ENCODE data around the gene IFIT5.

Gene IFIT5, protein sequence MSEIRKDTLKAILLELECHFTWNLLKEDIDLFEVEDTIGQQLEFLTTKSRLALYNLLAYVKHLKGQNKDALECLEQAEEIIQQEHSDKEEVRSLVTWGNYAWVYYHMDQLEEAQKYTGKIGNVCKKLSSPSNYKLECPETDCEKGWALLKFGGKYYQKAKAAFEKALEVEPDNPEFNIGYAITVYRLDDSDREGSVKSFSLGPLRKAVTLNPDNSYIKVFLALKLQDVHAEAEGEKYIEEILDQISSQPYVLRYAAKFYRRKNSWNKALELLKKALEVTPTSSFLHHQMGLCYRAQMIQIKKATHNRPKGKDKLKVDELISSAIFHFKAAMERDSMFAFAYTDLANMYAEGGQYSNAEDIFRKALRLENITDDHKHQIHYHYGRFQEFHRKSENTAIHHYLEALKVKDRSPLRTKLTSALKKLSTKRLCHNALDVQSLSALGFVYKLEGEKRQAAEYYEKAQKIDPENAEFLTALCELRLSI

DNA sequence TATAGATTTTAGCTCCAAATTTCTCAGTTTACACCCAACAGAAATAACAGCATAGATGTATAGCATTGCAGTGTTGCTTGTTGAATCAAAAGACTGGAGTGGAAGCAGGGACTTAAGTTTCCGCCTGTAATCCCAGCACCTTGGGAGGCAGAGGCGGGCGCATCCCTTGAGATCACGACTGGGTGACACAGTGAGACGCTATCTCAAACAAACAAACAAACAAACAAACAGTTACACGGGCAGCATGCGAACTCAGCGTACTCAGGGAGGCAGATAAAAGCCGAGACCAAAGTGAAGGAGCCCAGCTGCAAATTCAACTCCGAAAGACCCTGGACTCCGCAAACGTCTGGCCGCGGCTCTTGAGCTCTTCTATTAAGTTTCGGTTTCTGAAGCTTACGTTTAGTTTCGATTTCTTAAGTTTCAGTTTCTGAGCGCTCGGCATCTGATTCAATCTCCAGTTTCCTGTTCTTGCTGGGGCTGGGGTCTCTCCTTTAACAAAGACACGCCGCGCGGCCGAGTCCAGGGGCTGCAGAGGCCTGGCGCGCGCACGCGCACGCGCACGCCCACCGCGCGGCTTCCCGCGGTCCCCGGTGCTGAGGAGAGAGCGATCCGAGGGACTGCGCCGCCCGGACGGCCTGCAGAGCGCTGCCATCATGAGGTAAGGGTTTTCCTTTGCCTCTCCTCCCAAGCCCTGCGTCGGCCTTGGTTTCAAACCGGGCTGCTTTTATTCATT lies at the start of gene IFIT5:
Gene IFIT5 (plus strand): TSS at position 423 of the 733 bp plus-strand sequence. CDS start 231 bp downstream, at position 654.
- in situ Hi-C loops (cut with MboI; ENCODE audit: low pct_unique_long_range_greater_than_20kb, low sequenced_read_pairs, unreplicated experiment), result no loop called here
- DNase-seq (ENCODE audit: low spot score), result peak; percentile 82
- TF ChIP-seq, protein P1, sequence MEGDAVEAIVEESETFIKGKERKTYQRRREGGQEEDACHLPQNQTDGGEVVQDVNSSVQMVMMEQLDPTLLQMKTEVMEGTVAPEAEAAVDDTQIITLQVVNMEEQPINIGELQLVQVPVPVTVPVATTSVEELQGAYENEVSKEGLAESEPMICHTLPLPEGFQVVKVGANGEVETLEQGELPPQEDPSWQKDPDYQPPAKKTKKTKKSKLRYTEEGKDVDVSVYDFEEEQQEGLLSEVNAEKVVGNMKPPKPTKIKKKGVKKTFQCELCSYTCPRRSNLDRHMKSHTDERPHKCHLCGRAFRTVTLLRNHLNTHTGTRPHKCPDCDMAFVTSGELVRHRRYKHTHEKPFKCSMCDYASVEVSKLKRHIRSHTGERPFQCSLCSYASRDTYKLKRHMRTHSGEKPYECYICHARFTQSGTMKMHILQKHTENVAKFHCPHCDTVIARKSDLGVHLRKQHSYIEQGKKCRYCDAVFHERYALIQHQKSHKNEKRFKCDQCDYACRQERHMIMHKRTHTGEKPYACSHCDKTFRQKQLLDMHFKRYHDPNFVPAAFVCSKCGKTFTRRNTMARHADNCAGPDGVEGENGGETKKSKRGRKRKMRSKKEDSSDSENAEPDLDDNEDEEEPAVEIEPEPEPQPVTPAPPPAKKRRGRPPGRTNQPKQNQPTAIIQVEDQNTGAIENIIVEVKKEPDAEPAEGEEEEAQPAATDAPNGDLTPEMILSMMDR (IDR thresholded peaks at IDR 0.05; ENCODE audit: extremely low read depth, insufficient read depth, missing control alignments), result no peak

DNA sequence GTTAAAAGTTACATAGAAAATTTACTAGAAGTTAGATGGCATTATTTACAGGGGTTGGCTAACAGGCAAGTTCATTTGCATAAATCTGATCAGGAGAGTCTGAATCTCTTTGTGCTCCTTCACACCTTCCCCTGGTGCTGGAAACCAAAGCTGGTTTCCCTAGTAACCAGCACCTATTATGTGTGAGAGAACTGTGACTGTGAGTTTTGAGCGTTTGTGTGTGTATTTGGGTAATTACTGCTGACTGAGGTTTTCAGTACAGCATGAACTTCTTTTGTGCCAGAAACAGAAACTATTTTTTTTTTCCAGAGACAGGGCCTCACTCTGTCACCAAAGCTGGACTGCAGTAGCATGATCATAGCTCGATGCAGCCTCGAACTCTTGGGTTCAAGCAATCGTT lies 46.8 kb upstream of the IFIT5 start:
- TF ChIP-seq, protein P1 (IDR thresholded peaks at IDR 0.05; ENCODE audit: extremely low read depth, insufficient read depth, missing control alignments), result no peak
- DNase-seq (ENCODE audit: low spot score), result peak; percentile 61
- in situ Hi-C loops (cut with MboI; ENCODE audit: low pct_unique_long_range_greater_than_20kb, low sequenced_read_pairs, unreplicated experiment), result no loop called here

DNA sequence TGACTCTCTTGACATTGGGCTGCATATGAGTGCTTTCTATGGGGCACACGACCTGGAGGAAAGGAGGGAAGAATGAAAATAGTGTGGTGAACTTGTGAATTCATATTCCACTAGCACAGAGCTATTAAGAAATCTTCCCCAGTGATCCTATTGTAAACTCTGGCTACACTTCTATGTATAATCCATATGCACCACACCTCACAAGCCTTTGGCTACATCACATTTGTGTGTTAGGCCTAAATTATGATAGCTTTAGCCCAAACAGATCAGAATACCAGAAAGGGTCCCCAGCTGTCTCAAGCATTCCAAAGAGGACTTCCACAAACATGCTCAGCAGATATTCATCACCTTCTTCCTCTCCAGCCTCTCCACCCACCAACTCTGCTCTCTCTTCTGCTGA lies 46.2 kb upstream of the IFIT5 start:
- TF ChIP-seq, protein P1 (IDR thresholded peaks at IDR 0.05; ENCODE audit: extremely low read depth, insufficient read depth, missing control alignments), result no peak
- no peak for DNase-seq (ENCODE audit: low spot score)
- in situ Hi-C loops (cut with MboI; ENCODE audit: low pct_unique_long_range_greater_than_20kb, low sequenced_read_pairs, unreplicated experiment), result no loop called here

DNA sequence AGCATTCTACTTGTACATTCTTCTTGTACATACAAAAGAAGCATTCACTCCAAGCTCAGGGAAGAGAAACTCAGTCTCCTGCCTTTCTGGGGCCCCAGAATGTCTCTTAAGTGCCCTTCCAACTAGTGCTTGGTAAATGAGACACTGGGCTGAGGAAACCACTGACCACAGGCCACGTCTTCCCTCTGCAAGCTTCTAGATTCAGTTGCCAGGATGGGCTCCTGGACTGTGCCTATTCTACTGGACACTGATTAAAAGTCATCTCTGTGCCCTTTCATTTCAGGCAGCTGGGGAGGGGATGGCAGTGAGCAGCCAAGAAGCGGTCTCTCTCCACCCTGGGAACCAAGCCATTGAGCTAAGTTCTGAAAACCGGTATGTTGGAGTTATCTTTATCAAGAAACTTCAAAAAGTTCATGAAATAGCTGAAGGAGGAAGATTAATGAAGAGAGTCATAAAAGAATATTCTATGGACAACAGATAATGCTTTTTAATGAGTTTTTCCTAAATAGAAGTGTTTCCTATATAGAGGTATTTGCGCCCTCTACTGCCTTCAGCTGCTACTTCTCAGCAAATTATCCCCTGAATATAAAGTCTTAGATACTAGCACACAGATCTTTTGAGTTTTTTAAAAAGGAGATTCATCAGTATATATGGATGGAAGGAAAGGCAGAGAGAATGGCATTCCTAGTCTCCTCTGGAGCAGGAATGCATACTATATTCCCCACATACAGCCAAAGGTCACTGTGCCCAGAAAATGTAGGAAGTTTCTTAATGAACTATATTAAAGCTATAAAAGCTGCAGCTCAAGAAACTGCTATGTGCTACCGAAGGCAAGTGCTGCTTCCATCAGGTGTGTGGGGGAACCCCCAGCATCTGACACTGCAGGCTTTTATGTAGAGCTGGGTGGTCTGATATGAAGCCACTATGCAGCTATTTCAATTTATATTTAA lies 44.9 kb upstream of the IFIT5 start:
- peak; percentile 50 for DNase-seq (ENCODE audit: low spot score)
- in situ Hi-C loops (cut with MboI; ENCODE audit: low pct_unique_long_range_greater_than_20kb, low sequenced_read_pairs, unreplicated experiment), result loop anchor here (10.0 kb wide), 1 partner anchor 95 kb away; no protein-coding TSS in a partner anchor
- TF ChIP-seq, protein P1 (IDR thresholded peaks at IDR 0.05; ENCODE audit: extremely low read depth, insufficient read depth, missing control alignments), result peak; percentile 69

DNA sequence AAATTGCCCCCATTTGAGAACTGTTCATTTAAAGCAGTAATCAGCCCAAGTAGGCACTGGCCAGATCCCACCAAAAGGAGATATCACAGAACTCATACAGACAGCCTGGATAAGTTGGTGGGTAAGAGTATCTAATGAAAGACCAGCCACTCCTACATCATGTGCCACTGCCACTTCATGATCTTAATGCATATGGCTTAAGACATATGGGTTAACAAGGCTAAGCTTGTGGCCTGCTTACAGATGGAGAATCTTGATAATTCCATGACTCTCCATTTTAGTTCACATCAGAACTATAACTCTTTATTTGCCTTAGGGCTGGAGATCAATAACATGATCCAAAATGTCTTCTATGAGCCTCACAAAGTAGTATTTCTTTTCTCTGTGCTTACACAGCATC lies 43.3 kb upstream of the IFIT5 start:
- in situ Hi-C loops (cut with MboI; ENCODE audit: low pct_unique_long_range_greater_than_20kb, low sequenced_read_pairs, unreplicated experiment), result loop anchor here (10.0 kb wide), 1 partner anchor 96 kb away; no protein-coding TSS in a partner anchor
- DNase-seq (ENCODE audit: low spot score), result no peak
- TF ChIP-seq, protein P1 (IDR thresholded peaks at IDR 0.05; ENCODE audit: extremely low read depth, insufficient read depth, missing control alignments), result no peak

All from GM13977 (cell line).